Stimulated activated CD4-positive, alpha-beta T cell treated with anti-CD3 and anti-CD28 coated beads, Interleukin-1b, Interleukin-23, amount 100 ng/mL, for 48 hours (primary cell): ENCODE results near the gene TBC1D17.
A peak's percentile ranks its signal among the peaks of the same experiment; 100 is the strongest.
"Not testable (repeated sequence)": the region's sequence is repeated elsewhere in the genome, so short reads cannot be mapped to it uniquely, and the experiment has no call there.

ENCODE experiments used
- DNase-seq: peaks from one replicate; pipeline ENCODE4 v3.0.0-alpha.2; 2020

TBC1D17 gene

GRCh38 chr19:49924004-49924880 lies 46.7 kb downstream of the TBC1D17 start:
- DNase-seq: no peak

GRCh38 chr19:49924881-49925210 lies 47.3 kb downstream of the TBC1D17 start:
- not testable (repeated sequence) for DNase-seq

- no peak for DNase-seq
Observed at GRCh38 chr19:49925486-49925885, 48.0 kb downstream of the TBC1D17 start.

GRCh38 chr19:49926515-49926914 lies 49.0 kb downstream of the TBC1D17 start:
- DNase-seq: no peak

- no peak for DNase-seq
Observed at GRCh38 chr19:49927526-49928264, 50.2 kb downstream of the TBC1D17 start.

GRCh38 chr19:49929121-49929610 lies 51.7 kb downstream of the TBC1D17 start, which contains the start of the genes ATF5 and NUP62:
Gene ATF5, plus strand, starts transcription at chr19:49929205. Its CDS starts 1,646 bp downstream, at chr19:49930851.
Gene NUP62, minus strand, starts transcription at chr19:49929504. Its CDS starts 19,697 bp downstream, at chr19:49909807.
- DNase-seq: peak; percentile 92

- DNase-seq: peak; percentile 97
Observed at GRCh38 chr19:49929611-49930482, 52.3 kb downstream of the TBC1D17 start.

- no peak for DNase-seq
Observed at GRCh38 chr19:49930483-49931011, 53.0 kb downstream of the TBC1D17 start.

- no peak for DNase-seq
Observed at GRCh38 chr19:49931293-49932040, 54.0 kb downstream of the TBC1D17 start.

- no peak for DNase-seq
Observed at GRCh38 chr19:49932041-49932451, 54.5 kb downstream of the TBC1D17 start.

GRCh38 chr19:49932731-49933131 lies 55.2 kb downstream of the TBC1D17 start:
- DNase-seq: no peak

- no peak for DNase-seq
Observed at GRCh38 chr19:49933643-49934042, 56.1 kb downstream of the TBC1D17 start.

GRCh38 chr19:49936549-49936948 lies 59.0 kb downstream of the TBC1D17 start:
- no peak for DNase-seq

GRCh38 chr19:49937750-49938381 lies 60.4 kb downstream of the TBC1D17 start:
- DNase-seq: peak; percentile 76
